Inflammatory macrophage (primary cell): ENCODE data around the gene CREBBP.

ENCODE experiments used
- DNase-seq, 2 donors: peaks; one replicate each; pipeline ENCODE4 v3.0.0-alpha.2; 2020 to 2022

Gene CREBBP

GRCh38 chr16:3823427-3823826, 57.1 kb downstream of the CREBBP start:
- DNase-seq, result peak in 1 of 2 donors; percentile 42

GRCh38 chr16:3822366-3823045, 58.0 kb downstream of the CREBBP start:
- DNase-seq, result peak; percentile 68 to 90

GRCh38 chr16:3821184-3821583, 59.3 kb downstream of the CREBBP start:
- DNase-seq, result no peak

GRCh38 chr16:3819746-3820724, 60.5 kb downstream of the CREBBP start:
- DNase-seq, result no peak

- no peak for DNase-seq
Observed at GRCh38 chr16:3819175-3819527, 61.4 kb downstream of the CREBBP start.

- no peak for DNase-seq
Observed at GRCh38 chr16:3816326-3816725, 64.2 kb downstream of the CREBBP start.

GRCh38 chr16:3814755-3815154, 65.8 kb downstream of the CREBBP start:
- DNase-seq, result no peak

- DNase-seq, result no peak
Observed at GRCh38 chr16:3812469-3813172, 67.9 kb downstream of the CREBBP start.

GRCh38 chr16:3810818-3811217, 69.7 kb downstream of the CREBBP start:
- DNase-seq, result no peak

- DNase-seq, result no peak
Observed at GRCh38 chr16:3810198-3810664, 70.3 kb downstream of the CREBBP start.

- DNase-seq, result no peak
Observed at GRCh38 chr16:3808308-3809063, 72.0 kb downstream of the CREBBP start.

- DNase-seq, result no peak
Observed at GRCh38 chr16:3807425-3808123, 72.9 kb downstream of the CREBBP start.

GRCh38 chr16:3804426-3805016, 76.0 kb downstream of the CREBBP start:
- DNase-seq, result peak; percentile 37 to 47

- DNase-seq, result no peak
Observed at GRCh38 chr16:3800477-3801270, 79.8 kb downstream of the CREBBP start.

- no peak for DNase-seq
Observed at GRCh38 chr16:3800019-3800418, 80.5 kb downstream of the CREBBP start.

GRCh38 chr16:3799354-3799753, 81.2 kb downstream of the CREBBP start:
- no peak for DNase-seq

- DNase-seq, result peak in 1 of 2 donors; percentile 15
Observed at GRCh38 chr16:3798838-3799237, 81.7 kb downstream of the CREBBP start.

- no peak for DNase-seq
Observed at GRCh38 chr16:3797904-3798811, 82.4 kb downstream of the CREBBP start.

- DNase-seq, result no peak
Observed at GRCh38 chr16:3797473-3797872, 83.0 kb downstream of the CREBBP start.
